HG02610 (cell line): ENCODE data around the gene SCD5.

Experiments used
- ATAC-seq: cut with Tn5 transposase; IDR thresholded peaks from one replicate; pipeline ENCODE4 v1.9.1; 2021; ENCODE audit warnings: mild to moderate bottlenecking, moderate library complexity; ENCODE audit not compliant: unreplicated experiment

SCD5 gene

GRCh38 chr4:82739287-82740190 lies 59.1 kb downstream of the SCD5 start:
- peak; percentile 99 for ATAC-seq

GRCh38 chr4:82737354-82737753 lies 61.2 kb downstream of the SCD5 start:
- no peak for ATAC-seq

DNA sequence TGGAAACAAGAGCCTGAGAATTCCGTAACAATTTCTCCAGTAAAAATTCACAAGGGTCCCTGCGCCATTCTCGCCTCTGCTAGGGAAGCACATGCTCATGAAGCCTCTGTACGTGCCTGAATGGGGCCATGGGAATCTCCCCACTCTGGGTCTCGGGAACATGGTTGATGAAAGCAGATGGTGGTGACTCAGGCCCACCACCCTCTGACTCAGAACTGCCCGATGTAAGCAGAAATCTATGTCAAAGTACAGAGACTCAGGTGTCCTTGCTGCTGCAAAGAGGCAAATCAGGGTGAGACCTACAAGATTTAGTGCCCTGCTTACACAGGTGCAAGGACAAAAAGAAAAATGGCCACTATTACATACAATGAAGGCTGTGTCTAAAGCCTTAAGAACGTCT lies 65.0 kb downstream of the SCD5 start:
- ATAC-seq: no peak

DNA sequence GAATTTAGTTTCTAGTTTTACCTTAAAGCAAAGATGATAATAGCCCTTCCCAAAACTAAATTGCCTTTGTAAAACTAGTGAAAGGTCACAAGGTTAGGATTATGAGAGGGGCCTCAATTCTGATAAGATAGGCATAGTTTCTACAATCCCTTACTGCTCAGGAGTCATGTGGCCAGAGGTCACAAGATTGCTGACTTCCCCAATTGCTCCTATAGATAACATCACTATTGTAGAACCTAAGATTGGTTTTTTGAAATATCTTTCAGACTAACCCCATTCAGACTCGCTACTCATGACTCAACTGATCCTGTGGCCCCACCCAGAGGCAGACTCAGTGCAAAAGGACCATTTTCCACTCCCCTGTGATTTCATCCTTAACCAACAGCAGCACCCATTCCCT lies 70.3 kb downstream of the SCD5 start:
- no peak for ATAC-seq

DNA sequence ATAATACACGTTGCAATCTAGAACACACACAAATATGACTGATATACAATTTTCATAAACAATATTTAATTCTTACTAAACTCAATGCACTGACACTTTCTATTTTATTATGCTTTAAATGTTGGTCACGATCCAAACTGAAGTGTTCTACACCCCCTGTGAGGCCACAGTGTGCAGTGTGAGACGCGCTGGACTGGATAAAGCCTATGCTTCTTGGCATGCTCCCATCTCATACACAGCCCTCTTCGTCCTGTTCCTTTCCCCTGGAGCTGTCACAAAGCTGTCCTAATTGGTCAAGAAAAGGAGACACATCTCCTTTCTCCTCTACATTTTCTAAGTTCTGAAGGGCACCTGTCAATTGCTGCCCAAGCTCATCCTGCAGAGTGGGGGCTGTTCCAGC lies 72.0 kb downstream of the SCD5 start:
- no peak for ATAC-seq

- ATAC-seq: peak; percentile 65
These were observed 76.7 kb downstream of the SCD5 start for GRCh38 chr4:82721819-82722423.

- ATAC-seq: no peak
These were observed 80.2 kb downstream of the SCD5 start for GRCh38 chr4:82718162-82718940.

- no peak for ATAC-seq
These were observed 82.6 kb downstream of the SCD5 start for GRCh38 chr4:82715731-82716617.

- ATAC-seq: no peak
These were observed 84.7 kb downstream of the SCD5 start for GRCh38 chr4:82713856-82714255.

DNA sequence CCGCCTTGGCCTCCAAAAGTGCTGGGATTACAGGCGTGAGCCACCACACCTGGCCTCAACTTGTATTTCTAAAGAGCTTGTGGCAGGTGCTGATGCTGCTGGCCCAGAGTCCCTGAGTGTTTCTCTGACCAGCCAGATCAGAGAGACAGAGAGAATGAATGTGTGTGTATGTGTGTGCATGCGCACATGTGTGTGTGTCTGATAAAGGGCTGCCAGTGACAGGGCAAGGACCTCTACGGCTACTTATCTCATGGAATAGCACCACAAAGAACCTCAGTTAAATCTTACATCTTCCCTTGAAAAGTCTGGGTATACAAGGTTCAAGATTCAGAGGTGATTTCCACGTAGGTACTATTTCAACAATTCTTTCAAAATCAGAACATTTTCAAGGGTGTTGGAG lies 86.0 kb downstream of the SCD5 start:
- ATAC-seq: no peak

- ATAC-seq: no peak
These were observed 87.3 kb downstream of the SCD5 start for GRCh38 chr4:82711158-82711785.

DNA sequence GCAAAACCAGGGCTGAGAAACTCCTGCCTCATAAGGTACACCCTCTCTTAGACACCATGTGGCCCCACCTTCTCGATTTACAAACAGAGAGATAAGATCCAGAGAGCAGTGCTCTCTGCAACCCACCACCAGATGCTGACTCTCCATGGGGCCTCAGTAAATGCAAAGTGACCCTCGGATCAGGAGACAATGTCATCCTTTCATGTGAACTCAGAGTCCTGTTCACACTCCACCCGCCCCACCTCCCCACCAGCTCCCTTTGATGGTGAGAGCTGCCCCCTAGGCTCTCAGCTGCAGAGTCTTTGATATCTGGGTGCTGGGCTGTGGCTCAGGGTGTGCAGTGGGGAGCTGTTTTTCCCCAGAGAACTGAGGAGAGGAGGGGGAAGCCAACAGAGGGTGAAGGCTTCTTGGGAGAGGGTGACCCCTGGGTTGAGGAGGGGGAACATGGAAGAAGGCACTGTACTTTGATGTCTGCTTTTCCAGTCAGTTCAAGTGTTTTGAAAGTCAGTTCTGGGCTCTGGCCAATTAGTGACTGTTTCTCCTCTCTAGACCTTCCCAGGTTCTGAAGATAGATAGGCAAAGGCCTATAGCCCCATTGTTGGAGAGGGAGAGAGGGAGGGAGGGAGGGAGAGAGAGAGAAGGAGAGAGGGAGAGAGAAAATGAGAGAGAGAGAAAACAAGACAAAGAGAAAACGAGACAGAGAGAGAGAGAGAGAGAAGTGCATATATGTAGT lies 88.2 kb downstream of the SCD5 start:
- ATAC-seq: no peak

GRCh38 chr4:82708982-82709381 lies 89.6 kb downstream of the SCD5 start:
- ATAC-seq: no peak

GRCh38 chr4:82706349-82707000 lies 92.1 kb downstream of the SCD5 start:
- ATAC-seq: no peak

GRCh38 chr4:82705928-82706300 lies 92.7 kb downstream of the SCD5 start:
- ATAC-seq: no peak

DNA sequence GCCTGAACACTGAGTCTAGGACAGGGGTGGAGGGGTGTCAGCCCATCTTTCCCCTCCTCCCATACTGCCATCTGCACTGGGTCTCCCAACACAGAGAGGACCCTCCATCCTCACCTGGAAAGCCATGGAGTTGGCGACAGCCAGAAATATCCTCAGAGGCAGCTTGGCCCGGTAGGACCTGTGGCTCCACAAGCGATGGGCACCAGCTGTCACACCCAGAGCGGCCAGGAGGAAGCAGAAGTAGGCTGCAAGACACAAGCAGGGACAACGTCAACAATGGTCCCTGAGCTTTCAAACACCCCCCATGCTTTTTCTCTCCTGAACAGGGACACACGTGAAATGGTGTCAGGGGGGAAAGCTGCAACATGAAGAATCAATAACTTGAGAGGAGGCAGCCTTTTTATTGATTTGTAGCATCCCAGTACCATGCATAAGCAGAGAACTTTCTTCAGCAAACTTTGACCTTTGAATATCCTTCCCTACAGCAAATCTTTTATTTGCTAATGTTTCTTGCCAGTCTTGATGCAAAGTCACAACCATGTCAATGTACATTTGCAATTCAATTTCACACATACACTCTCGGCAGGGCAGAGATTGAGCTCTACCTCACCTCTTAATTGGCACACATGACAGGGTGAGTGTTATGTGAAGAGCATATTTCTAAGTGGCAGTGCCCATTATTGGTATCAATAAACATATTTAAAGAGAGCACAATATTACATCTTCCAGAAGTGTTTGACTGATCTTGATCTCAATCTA lies 93.2 kb downstream of the SCD5 start:
- no peak for ATAC-seq

DNA sequence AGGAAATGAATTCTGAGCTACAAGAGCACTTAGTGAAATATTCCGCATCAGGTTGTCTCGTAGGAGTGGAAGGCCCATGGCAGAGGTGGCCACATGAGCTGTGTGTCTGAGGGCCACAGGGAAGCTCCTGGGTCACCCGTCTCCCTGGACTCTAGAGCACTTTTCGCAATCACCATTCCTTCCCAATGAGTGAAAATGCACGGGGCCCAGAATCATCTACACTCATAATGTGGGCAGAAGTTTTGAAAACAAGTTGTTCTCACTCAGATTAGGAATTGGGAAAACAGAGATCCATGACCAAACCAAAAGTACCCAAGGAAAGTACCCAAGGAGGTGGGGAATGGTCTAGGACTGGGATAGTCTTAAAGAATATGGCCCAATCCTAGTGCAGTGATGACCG lies 94.4 kb downstream of the SCD5 start:
- ATAC-seq: no peak

DNA sequence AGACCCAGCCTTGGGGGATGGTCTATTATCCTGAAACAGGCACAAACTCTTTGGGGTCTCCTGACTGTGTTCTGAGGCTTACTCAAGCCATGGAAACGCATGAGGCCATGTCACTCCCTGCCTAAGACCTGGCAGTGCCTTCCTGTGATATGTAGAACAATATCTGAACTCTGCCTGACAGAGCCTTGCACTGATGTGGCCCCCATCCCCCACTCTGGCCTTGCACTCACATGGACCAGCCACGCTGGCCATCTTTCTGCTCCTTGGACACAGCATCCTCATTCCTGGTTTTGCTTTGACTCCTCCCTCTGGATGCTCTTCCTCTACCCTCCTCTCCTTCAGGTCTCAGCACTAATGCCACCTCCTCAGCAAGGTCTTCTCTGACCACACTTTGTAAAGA lies 100.2 kb downstream of the SCD5 start:
- no peak for ATAC-seq
